Cardiac septum (tissue), 1 donor: Measurements from ENCODE around the gene NCOA7. TPM values are rescaled to one million over a fixed set of nuclear protein-coding genes. Genes with fewer than 3 reads are reported as not detected.

Source experiments
- DNase-seq: peaks from one replicate; pipeline ENCODE4 v3.0.0-alpha.2; 2020; ENCODE audit warnings: low spot score
- intact Hi-C: fragments of 100-400 bp; cut with DNase I; formaldehyde crosslinking; loops from one replicate; pipeline ENCODE4 v1.14.0; 2022
- total RNA-seq: library from RNA; stranded (reverse); fragmentation: NEBNext Ultra II Directional; extraction: Animal tissue kit (Norgen Biotek cat#: 25700); gene quantifications from one replicate; pipeline ENCODE4 v1.2.1, GENCODE V29; 2021
- donor health status: DM: no; HTN: no; CAD: no.

Gene NCOA7
- total RNA-seq, 1 donor from 2014 or later: 10.3 TPM

GRCh38 chr6:125807293-125807692 lies 16.5 kb downstream of the NCOA7 start:
- intact Hi-C loops: no loop called here
- no peak for DNase-seq

DNA sequence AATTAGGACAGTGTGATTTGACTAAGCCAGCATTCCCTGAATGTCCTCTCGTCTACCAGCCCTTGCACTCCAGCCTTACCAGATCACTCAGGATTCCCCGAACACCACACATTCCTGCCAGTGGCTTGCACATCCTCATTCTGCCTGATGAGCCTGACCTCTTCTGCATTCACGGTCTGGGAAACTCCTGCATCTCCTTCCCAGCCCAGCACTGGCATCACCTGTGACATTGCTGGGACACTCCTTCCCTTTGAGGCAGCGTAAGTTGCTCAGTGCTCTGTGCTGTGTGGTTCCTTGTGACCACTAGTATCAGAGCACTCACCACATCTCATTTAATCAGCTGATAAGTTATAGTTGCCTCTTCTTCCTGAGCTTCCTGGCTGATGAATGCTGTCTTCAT lies 17.3 kb downstream of the NCOA7 start:
- intact Hi-C loops: no loop called here
- DNase-seq: no peak

- DNase-seq: no peak
- intact Hi-C loops: no loop called here
These were observed 17.8 kb downstream of the NCOA7 start for GRCh38 chr6:125808591-125808990.

DNA sequence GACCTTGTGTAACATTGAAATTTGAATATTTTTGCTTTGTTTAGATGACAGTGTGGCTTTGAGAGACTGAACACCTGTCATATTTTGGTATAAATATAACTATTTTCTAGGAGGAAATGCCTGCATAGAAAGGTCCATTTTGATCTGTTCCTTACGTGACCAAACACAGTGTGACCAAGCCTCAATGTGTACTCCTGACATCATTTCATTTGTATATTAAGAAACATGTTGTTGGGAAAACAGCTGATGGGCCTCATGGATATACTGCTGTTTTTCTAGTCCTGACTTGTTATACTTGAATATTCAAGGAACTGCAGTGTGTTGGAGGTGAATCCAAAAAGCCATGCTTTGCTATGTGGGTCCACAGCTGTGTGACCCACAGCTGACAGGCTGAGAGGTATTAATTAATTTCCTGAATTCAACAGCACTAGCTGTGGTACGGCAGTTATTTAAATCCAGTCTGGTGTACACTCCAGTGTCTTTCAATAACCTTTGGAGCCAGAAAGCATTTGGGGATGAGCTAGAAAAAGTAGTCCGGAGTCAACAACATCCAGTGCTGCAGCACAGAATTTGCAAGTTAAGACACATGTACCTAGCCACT lies 18.9 kb downstream of the NCOA7 start:
- intact Hi-C loops: no loop called here
- no peak for DNase-seq

GRCh38 chr6:125810445-125810844 lies 19.7 kb downstream of the NCOA7 start:
- DNase-seq: no peak
- intact Hi-C loops: no loop called here

DNA sequence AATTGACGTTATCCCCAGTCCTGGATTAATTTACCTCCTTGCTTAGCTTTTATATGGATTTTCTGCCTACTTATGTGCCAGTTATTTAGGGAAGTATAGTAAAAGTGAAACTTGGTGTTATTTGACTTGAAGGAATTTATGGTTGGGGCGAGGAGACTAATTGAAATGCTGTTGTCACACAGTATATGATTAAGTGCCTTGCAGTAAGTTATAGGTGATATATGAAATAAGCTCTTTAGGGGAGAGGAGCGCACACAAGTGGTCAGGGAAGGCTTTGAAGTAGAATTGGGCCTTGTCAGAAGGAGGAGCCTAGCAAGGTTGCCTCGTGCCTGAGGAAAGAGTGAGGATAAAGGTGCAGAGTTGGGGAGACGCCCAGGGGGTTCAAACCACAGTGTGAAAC lies 20.5 kb downstream of the NCOA7 start:
- intact Hi-C loops: no loop called here

DNA sequence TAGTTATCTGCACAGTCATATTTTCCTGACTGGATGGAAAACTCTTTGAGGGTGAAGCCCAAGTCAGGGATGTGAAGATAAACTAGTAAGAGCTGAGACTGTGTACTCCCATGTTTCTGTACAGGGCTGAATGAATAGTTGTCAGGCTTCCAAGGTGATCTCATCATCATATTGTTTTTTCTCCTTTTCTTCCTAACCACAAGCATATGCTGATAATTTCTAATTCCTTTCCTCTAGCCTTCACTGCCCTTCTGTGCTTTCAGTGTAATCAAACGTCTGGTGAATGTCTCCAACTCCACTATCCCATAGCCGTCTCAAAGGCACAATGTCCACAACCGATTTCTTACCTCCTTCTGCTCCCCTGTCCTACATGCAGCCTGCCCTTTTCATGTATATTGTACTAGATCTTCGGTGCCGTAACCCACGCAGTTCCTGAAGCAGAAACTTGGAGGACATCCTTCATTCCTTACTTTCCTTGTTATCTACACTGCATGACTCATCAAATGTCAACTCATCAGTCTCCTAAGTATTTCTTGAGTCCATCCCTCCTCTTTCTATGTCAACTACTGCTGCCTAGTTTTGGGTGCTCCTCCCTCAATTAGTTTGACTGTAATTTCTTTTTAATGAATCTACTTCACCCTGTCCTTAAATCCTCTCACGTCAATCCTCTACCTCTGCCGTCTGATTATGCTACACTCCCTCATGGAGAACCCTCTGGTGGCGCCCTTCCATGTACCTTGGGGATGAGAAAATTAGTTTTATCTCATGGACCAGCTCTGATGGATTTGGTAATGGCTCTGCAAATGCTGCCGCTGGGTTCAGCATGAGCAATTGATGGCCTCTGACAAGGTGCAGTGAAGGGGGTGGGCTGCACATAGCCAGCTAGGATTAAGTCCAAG lies 21.9 kb downstream of the NCOA7 start:
- DNase-seq: no peak
- intact Hi-C loops: no loop called here

More for the DNA sequence above, 20.5 kb downstream of the NCOA7 start:
- no peak for DNase-seq

DNA sequence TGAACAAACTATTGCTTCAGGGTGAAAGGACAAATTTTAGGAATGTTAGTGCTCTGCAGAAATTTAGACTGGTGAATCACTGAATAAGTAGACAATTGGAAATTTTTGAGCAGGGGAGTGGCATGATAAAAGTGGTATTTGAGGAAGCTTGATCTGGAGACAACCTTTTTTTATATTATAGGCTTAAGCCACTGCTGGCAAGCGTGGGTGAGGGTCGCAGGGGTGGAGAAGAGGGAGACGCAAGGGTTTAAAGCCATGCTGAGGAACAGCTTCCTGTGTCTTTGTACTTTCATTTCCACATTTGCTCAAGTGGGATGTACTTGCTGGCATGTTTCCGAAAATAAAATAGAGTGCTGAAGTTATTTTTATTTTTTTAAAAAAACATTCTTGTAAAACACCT lies 23.7 kb downstream of the NCOA7 start:
- no peak for DNase-seq
- intact Hi-C loops: no loop called here

DNA sequence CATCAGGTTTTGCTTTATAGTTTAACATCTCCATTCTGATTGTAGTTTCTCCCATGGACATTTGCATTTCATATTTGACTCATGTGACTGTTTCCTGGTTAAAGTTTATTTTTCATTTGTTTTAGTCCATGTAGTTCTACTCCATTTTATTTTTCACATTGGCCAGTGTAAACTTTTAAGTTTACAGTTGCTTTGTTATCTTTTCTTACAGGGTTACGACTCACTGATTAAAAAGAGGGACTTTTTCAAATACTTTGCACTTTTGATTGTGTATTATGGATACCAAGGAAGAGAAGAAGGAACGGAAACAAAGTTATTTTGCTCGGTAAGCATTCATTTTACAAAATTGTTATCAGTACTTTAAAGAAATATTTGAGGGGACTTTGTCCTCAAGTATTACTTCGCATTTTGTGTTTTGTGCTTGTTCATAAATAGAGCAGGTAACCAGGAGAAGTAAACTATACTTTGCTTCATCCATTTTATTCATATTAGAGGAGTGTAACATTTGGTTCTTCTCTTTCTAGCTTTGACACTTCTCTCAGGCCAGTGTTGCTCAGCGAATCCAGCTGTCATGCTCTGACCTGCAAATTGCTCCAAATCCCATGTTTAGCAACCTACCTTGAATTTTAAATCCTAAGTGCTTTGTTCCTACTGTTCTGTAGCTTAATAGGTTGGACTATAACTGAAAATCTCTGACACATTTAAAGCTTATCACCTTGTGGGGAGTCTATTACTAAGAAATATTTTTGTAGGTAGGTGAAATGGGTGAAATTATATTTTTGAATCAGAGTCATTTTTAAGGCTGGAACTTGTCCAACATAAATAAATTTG lies 24.5 kb downstream of the NCOA7 start:
- DNase-seq: no peak
- intact Hi-C loops: no loop called here

- no peak for DNase-seq
- intact Hi-C loops: no loop called here
These were observed 26.1 kb downstream of the NCOA7 start for GRCh38 chr6:125816828-125817280.

DNA sequence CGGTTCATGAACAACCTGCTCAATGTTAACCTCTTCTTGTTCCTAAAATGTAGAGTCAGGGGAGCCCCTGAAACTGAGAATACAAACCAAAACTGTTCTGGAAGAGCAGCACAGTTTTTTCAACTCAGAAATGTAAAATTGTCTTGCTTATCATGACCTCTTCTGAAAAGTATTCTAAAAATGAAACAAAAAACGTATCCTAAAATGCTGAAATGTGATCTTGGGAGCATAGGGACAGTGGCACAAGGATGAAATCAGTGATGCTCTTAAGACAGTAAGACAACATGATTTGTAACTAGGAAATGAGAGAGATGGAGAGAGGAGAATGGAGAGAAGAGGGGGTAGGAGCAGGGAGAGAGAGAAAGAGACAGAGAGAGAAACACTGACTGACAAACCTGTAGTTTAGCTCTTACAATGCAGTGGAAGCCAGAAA lies 27.5 kb downstream of the NCOA7 start:
- no peak for DNase-seq
- intact Hi-C loops: no loop called here

DNA sequence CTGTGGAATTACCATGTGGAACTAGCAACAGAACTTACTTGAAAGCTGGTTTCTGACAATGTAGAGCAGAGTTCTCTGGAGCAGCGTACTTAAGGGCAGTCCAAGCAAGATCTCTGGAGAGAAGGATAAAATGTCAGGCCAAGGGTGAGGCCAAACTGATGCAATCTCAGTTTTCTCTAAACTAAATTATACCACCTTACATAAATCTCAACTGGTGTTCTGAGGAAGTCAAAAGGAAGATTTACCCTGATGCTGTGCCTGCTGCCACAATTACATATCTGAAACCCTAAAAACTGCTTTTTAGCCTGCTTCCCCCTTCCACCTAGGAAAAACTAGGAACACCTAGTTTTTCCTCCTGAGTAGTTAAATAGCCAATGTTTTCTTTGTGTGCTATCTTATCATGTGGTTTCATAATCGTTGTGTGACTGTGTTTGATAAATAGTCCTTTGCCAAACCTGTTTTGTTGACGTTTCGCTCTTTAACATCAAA lies 28.1 kb downstream of the NCOA7 start:
- DNase-seq: no peak
- intact Hi-C loops: no loop called here

GRCh38 chr6:125819535-125820326 lies 29.0 kb downstream of the NCOA7 start:
- no peak for DNase-seq
- intact Hi-C loops: no loop called here

DNA sequence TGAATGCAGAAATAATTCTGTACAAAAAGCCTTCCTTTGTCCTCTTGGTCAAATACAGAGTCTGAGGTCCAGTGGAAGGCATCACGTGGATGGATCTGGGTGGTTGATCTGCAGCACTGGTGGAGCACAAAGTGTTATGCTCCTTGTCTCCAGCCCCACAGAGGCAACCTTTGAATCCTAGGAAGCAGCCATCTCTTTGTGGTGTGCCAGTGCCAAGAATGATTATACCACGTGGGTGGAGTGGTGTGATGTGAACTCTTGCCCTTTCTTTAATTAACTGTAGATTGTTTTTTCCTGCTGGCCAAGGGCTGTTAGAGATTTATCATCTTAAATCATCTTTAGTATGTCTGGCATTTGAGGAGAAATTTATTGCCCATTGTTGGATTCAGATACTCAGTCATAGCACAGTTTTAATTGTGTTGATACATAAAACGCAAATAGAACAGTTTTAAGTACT lies 31.1 kb downstream of the NCOA7 start:
- DNase-seq: no peak
- intact Hi-C loops: no loop called here

DNA sequence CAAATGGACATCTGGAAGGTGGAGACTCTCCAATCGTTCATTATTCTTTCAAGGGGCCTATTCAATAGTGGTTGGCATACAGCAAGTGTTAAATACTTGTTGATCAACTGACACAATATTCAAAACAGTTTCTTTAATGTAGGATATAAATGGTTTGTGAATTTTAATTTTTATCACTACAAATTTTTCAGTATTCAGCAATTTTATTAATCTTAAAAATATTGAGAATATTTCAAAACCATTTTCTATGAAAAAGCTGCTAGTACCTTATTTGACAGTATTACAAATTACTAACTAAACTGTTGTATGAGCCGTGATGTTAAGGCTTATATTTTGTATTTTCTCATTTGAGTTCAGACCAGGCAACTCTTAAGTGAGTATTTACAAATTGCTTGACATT lies 32.4 kb downstream of the NCOA7 start:
- no peak for DNase-seq
- intact Hi-C loops: no loop called here

GRCh38 chr6:125824946-125825771 lies 34.4 kb downstream of the NCOA7 start:
- intact Hi-C loops: no loop called here
- DNase-seq: no peak

DNA sequence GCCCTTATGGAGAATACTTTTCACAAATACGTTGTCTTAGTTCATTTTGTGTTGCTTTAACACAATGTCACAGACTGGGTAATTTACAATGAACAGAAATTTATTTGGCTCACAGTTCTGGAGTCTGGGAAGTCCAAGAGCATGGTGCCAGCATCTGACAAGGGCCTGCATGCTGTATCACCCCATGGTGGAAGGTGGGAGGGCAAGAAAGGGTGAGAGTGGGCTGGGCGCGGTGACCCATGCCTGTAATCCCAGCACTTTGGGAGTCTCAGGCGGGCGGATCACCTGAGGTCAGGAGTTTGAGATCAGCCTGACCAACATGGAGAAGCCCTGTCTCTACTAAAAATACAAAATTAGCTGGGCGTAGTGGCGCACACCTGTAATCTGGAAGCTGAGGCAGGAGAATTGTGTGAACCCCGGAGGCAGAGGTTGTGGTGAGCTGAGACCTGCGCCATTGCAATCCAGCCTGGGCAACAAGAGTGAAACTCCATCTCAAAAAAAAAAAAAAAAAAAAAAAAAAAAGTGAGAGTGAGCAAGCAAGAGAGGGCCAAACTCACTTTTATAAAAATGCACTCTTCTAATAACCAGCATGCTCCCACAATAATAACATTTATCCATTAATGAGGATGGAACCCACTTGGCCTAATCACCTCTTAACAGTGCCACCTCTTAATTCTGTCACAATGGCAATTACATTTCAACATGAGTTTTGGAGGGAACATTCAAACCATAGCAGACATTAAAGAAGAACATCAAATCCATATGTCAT lies 36.1 kb downstream of the NCOA7 start:
- intact Hi-C loops: no loop called here
- no peak for DNase-seq
